Embryonic facial prominence (tissue), 1 donor: ENCODE results near the gene PACS2.
"Not testable (repeated sequence)": the region's sequence is repeated elsewhere in the genome, so short reads cannot be mapped to it uniquely, and the experiment has no call there.

Experiments
- DNase-seq: peaks from one replicate; pipeline ENCODE4 v3.0.0-alpha.2; 2016; ENCODE audit errors: extremely low spot score

The PACS2 gene

GRCh38 chr14:105315941-105316576, 1.5 kb downstream of the PACS2 start:
- DNase-seq = no peak

- DNase-seq = no peak
These were observed 2.0 kb downstream of the PACS2 start for GRCh38 chr14:105316577-105316941.

DNA sequence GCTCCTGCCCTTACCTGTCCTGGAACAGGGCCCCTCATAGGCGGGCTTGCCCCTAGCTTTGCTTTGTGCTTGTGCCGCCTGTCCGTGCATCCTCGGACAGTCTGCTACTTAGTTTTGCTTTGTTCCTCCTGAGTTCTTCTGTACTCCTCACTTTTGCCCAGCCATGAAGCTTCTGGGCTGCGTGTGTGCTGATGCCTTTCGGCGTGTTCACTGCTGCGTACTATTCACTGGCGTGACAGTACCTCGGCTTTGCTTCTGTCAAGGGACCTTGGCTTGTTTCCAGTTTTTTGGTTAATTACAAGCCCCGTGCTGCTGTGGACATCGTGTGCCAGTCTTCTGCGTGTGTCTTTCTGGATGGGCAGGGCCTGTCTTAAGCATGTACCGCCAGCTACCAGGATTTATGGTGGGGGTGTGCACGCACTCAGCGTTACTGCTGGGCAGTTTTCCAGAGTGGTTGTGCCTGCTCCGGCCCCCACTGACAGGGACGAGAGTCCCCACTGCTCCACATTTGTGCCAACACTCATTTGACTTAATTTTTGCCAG, 2.5 kb downstream of the PACS2 start:
- no peak for DNase-seq

- no peak for DNase-seq
These were observed 3.0 kb downstream of the PACS2 start for GRCh38 chr14:105317546-105317945.

DNA sequence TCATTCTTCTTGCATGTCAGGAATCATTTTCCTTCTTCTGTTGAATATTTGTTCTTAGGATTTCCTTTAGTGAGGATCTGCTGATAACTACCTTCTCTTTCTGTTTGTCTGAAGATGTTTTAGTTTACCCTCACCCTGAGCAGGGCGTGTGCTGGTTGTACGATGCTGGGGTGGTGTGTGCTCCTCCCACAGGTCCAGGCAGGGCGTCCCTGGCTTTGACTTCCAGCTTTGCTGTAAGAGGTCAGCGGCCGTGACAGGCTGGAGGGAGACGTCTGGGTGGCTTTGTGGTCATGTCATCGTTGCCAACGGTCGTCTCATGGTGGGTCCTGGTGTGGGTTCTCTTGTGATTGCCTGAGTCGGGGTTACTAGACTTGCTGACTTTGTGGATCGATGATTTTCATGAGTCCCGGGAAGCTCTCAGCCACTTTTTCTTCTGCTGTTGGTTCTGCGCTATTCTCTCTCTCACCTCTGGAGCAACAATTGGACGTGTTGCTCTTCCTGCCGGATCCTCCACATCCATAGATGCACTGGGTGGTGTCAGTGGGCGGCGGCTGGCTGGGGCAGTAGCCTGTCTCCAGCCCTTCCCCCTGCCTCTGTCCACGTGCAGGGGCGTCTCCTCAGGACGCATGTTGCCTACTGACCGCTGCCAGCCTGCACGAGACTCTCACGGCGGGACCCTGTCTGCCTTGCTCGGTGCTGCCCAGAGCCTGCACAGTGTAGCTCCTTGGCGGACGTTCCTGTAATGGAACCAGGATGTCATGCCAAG, 8.4 kb downstream of the PACS2 start:
- no peak for DNase-seq

- DNase-seq = no peak
These were observed 9.1 kb downstream of the PACS2 start for GRCh38 chr14:105323663-105324062.

- no peak for DNase-seq
These were observed 9.7 kb downstream of the PACS2 start for GRCh38 chr14:105324080-105324778.

GRCh38 chr14:105324871-105325270, 10.3 kb downstream of the PACS2 start:
- no peak for DNase-seq

- no peak for DNase-seq
These were observed 10.8 kb downstream of the PACS2 start for GRCh38 chr14:105325303-105325702.

- no peak for DNase-seq
These were observed 11.4 kb downstream of the PACS2 start for GRCh38 chr14:105325716-105326567.

DNA sequence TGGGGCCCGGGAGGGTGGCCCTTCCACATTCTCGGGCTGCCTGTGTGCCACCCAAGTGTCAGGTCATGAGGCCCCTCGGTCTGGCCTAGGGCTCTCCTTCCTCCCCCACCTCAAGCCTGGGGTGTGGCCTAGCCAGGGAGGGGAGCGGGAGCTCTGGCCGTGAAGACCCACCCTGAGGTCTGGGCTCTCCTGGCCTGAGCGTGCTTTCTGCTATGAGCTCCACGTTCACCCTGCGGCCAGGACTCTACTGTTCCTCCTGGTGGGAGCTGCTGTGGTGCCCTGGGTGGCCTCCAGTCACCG, 12.0 kb downstream of the PACS2 start:
- no peak for DNase-seq

GRCh38 chr14:105326891-105327694, 12.5 kb downstream of the PACS2 start:
- DNase-seq = no peak

DNA sequence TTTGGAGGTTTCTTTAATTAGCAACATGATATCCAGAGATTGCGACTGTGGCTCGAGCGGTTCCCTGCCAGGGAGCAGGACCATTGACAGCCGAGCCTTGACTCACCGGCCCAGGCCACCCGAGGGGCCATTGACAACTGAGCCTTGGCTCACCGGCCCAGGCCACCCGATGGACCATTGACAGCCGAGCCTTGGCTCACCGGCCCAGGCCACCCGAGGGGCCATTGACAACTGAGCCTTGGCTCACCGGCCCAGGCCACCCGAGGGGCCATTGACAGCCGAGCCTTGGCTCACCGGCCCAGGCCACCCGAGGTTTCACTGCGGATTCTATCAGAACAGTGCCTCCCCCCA, 13.1 kb downstream of the PACS2 start:
- not testable (repeated sequence) for DNase-seq

- no peak for DNase-seq
These were observed 13.6 kb downstream of the PACS2 start for GRCh38 chr14:105328070-105328677.

DNA sequence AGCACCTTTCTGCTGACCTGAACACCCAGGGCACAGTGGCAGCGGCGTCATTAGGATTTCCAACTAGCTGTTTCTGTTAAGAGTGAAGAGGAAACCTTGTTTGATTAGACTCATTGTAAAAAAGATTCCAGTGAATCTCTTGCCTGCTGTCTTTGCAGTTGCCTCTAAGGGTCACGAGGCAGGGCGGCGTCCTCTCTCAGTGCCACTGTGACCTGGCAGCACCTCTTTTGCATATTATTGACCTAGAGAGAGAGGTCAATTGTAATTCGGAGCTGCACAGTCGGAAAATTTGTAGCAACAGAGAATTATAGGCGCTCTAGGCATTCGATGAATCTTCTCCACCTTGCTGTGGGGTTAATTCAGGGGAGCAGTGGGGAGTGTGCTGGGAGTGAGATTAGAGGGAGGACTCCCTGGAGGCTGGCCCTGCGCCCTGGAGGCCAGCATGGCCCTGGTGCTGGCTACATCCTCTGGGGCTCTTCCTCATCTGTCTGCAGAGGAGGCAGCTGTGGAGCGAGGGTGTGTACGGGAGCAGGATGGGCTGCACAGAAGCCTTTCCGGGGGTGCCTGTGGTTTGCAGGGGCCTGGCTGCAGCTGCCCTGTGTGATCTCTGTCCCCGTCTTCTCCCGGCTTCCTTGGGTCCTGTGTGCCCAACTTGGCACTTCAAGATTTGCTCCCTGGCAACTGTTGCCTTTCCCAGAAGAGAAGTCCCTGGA, 14.3 kb downstream of the PACS2 start:
- DNase-seq = no peak

GRCh38 chr14:105329411-105330150, 15.0 kb downstream of the PACS2 start:
- DNase-seq = no peak

DNA sequence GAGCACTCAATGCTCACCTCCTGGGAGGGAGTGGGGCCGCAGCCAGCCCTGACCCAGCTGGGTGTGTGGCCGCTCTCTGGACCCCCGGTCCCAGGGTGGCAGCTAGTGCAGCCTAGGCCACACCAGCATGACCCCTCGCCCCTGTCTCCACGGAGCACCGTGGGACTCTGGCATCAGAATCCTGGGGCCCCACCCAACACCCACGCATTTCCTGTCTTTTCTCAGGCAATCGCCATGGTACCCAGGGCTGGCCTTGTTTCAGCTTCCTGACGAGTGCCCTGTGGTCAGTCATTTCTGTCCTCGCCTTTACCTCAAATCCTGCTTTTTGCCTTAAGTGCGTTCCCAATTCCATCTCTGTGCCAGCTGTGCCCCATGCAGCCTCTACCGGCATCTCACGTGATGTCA, 15.9 kb downstream of the PACS2 start:
- no peak for DNase-seq

GRCh38 chr14:105331575-105332349, 17.2 kb downstream of the PACS2 start:
- no peak for DNase-seq
